ENCODE results near the gene ORM2. TPM values are rescaled to one million over a fixed set of nuclear protein-coding genes. Genes with fewer than 3 reads are reported as not detected.

The ORM2 gene
- total RNA-seq, 1 experiment from 2014 or later = not detected

DNA sequence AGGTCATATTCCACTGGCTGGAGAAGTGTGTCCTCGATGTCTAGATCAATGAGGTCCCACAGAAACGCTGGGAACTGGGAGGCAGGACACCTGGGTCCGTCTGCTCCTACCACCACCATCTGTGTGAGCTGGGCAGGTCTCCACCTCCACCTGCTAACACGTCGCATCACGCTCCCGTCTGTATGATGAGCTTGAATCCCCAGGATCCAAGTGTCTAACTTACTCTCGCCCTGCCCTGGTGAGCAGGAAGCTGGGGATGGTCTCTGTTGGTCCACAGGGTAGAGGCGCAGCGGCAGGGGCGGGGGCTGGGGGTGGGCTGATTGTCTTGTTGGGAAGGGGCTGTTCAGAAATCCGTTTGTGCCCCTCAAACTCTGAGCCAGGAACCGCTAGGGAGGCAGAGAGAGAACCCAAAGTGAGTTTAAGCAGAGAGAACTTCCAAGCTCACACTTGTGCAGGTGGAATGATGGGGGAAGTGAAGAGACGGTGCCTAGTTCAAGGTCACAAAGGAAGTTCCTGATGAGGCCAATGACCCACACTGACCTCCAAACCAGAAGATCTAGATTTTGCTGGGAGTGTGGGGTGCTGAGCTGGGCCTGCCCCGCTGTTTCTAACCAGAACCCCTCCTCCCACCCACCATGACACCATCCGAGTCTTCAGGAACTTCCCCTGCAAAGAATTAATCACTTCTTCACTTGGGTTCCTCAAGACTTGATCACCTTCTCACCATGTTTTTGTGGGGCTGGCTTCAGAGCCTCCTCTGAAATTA, 21.1 kb downstream of the ORM2 start:
- no peaks in the 10 kb centered on the region for H3K27me3 ChIP-seq
- H3K36me3 ChIP-seq = no peaks in the 10 kb centered on the region
- H3K4me3 ChIP-seq = no peak overlapping the region
- DNase-seq = no peak
- H3K27ac ChIP-seq = no peak overlapping the region
- no peaks in the 10 kb centered on the region; the same call in 1 of the 2 replicates for H3K4me1 ChIP-seq
- H3K9me3 ChIP-seq (replicated peaks) = no peaks in the 10 kb centered on the region

DNA sequence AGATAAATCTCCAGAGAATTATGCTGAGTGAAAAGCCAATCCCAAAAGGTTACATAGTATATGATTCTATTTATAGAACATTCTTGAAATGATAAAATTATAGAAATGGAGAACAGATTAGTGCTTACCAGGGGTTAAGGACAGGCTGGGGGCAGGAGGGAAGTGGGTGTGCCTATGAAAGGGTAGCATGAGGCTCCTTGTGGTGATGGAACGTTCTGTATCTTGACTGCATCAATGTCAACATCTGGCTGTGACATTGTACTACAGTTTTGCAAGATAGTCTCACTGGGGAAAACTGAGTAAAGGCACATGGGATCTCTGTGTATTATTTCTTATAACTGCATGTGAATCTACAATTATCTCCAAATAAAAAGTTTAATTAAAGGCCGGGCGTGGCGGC, 22.3 kb downstream of the ORM2 start:
- no peak for DNase-seq
- Histone ChIP-seq H3K9me3 (replicated peaks) (no peaks in the 10 kb centered on the region), H3K27me3 (no peaks in the 10 kb centered on the region), H3K4me1 (no peaks in the 10 kb centered on the region; the same call in 1 of the 2 replicates), H3K27ac (no peak overlapping the region), H3K36me3 (no peaks in the 10 kb centered on the region), H3K4me3 (no peak overlapping the region)

DNA sequence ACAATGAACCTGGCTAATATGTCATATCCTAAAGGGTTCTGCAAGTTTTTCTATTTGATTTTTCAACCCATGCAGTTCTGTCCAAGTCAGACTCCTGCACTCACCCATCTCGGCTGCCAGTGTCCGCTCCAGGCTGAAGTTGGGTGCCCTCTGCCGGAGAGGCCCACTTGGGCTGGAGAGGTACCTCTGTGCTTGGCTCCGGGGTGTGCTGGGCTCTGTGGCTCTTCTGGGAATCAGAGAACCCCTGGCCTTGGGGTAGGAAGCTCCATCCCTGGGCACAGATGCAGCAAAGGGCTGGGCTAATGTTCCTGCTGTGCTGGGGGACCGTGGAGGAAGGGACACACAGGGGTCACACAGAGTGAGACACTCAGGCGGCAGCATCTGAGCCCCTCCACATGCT, 26.2 kb downstream of the ORM2 start:
- DNase-seq = no peak

GRCh38 chr9:114356792-114357191, 27.1 kb downstream of the ORM2 start:
- no peaks in the 10 kb centered on the region for H3K36me3 ChIP-seq
- no peaks in the 10 kb centered on the region for H3K4me1 ChIP-seq
- no peak for DNase-seq
- H3K27me3 ChIP-seq = no peaks in the 10 kb centered on the region
- H3K9me3 ChIP-seq (replicated peaks) = no peaks in the 10 kb centered on the region
- H3K4me3 ChIP-seq = no peak overlapping the region
- no peak overlapping the region for H3K27ac ChIP-seq

More for the DNA sequence above, 26.2 kb downstream of the ORM2 start:
- Histone ChIP-seq H3K27ac (no peak overlapping the region), H3K36me3 (no peaks in the 10 kb centered on the region), H3K9me3 (replicated peaks) (no peaks in the 10 kb centered on the region), H3K4me1 (no peaks in the 10 kb centered on the region), H3K4me3 (no peak overlapping the region), H3K27me3 (no peaks in the 10 kb centered on the region)

DNA sequence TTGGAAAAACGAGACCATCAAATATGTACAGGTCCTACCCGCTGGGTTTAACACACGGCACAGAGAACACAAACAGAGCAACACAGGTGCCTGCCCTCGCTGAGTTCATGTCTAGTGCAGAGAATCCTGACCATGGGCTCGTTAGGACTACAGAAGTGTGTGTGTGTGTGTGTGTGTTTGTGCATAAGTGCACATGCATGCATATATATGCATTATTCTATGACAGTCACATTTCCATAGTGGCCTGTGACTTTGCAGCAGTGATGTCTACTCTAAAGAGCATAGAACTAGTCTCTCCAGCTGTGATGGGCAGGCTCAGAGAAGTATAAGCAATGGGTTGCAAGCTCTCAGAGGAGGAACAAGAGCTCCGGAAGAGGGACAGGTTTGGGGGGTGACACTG, 27.7 kb downstream of the ORM2 start:
- Histone ChIP-seq H3K36me3 (no peaks in the 10 kb centered on the region), H3K4me1 (no peaks in the 10 kb centered on the region), H3K4me3 (no peak overlapping the region), H3K27me3 (no peaks in the 10 kb centered on the region), H3K9me3 (replicated peaks) (no peaks in the 10 kb centered on the region), H3K27ac (no peak overlapping the region)
- no peak for DNase-seq

DNA sequence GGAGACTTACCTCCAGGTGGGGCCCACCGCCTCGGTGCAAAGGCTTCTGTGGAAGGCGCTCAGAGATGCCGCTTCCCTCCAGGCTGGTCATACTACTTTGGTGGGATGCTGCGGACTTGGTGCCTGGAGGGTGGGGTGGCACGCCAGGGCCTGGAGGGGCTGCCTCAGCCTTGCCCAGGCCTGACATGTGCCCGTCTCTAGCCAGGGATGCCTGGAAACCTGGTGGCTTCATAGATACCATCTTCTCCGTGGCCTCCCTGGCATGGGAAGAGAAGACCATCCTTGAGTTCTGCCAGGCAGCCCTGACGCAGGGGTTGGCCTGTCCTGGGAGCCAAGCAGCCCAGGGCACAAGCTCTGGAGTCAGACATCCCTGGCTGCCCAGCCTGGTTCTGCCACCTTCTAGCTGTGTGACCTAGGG, 28.3 kb downstream of the ORM2 start:
- Histone ChIP-seq H3K4me3 (no peak overlapping the region), H3K9me3 (replicated peaks) (no peaks in the 10 kb centered on the region), H3K36me3 (no peaks in the 10 kb centered on the region), H3K27me3 (no peaks in the 10 kb centered on the region), H3K27ac (no peak overlapping the region), H3K4me1 (no peaks in the 10 kb centered on the region)
- no peak for DNase-seq

DNA sequence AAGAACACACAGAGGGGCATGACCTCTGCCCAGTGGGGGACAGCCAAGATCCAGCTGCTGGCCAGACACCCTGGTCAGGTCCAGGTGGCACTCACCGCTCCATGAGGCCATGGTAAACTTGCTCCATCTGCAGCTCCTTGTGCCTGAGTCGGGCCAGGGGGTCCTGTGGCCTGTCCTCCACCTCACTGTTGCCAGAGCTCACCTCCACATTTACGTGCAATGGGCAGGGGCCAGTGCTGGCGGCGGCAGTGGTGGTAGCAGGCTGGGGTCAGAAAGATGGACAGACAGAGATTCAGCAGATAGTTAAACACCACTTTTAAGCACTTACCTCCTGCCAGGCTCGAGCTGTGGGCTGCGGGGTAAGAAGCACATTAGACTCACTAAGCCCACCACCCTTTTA, 30.1 kb downstream of the ORM2 start:
- no peaks in the 10 kb centered on the region for H3K36me3 ChIP-seq
- DNase-seq = no peak
- H3K27me3 ChIP-seq = no peaks in the 10 kb centered on the region
- no peaks in the 10 kb centered on the region for H3K9me3 ChIP-seq (replicated peaks)
- no peak overlapping the region for H3K4me3 ChIP-seq
- H3K4me1 ChIP-seq = no peaks in the 10 kb centered on the region
- H3K27ac ChIP-seq = no peak overlapping the region

- DNase-seq = no peak
Observed at GRCh38 chr9:114361542-114361941, 31.9 kb downstream of the ORM2 start.

DNA sequence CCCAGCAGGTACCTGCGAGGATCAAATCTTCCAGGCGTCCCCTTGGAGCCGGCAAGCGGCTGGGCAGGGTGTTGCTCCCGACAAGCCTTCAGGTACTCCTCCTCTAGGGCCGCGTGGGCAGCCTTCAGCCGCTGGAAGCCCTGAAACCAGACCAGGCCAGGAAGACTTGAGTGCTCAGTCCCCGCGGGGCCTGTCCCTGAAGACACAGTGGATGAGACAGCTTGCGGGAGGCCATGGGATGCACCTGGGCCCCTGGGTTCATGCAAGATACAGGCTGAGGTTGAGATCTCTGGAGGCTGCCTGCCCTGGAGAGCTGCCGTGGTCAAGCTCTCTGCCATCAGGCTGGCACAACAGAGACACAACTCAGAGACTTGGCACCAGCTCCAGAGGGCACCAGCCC, 32.7 kb downstream of the ORM2 start:
- no peak overlapping the region for H3K27ac ChIP-seq
- H3K4me1 ChIP-seq = no peaks in the 10 kb centered on the region
- H3K4me3 ChIP-seq = no peak overlapping the region
- H3K36me3 ChIP-seq = no peaks in the 10 kb centered on the region
- H3K9me3 ChIP-seq (replicated peaks) = no peaks in the 10 kb centered on the region
- DNase-seq = no peak
- no peaks in the 10 kb centered on the region for H3K27me3 ChIP-seq

More at GRCh38 chr9:114361542-114361941, 31.9 kb downstream of the ORM2 start:
- H3K27me3 ChIP-seq = no peaks in the 10 kb centered on the region
- no peaks in the 10 kb centered on the region for H3K36me3 ChIP-seq
- H3K4me3 ChIP-seq = no peak overlapping the region
- no peaks in the 10 kb centered on the region for H3K9me3 ChIP-seq (replicated peaks)
- H3K4me1 ChIP-seq = no peaks in the 10 kb centered on the region
- H3K27ac ChIP-seq = no peak overlapping the region

DNA sequence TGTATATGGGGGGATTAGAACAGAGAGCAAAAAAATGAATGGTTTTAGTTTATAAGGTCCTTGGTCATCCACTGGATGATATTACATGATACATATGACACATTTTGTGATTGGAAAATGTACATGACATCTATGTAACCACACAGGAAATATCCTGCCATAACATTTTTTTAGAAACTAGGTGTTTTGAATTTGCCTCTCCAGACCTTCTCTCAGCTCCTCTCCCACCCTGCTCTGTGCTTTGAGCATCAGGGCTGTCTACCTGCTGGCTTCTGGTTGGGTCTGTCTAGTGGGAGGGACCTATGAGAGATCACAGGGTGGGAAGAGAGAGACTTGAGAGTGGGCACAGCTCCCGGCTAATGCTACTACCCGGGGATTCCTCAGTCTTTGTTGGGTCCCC, 33.8 kb downstream of the ORM2 start:
- no peak for DNase-seq
- H3K27ac ChIP-seq = no peak overlapping the region
- H3K27me3 ChIP-seq = no peaks in the 10 kb centered on the region
- no peaks in the 10 kb centered on the region for H3K36me3 ChIP-seq
- H3K9me3 ChIP-seq (replicated peaks) = no peaks in the 10 kb centered on the region
- H3K4me1 ChIP-seq = no peaks in the 10 kb centered on the region
- H3K4me3 ChIP-seq = no peak overlapping the region

- no peaks in the 10 kb centered on the region for H3K36me3 ChIP-seq
Observed at GRCh38 chr9:114364134-114365041, 34.7 kb downstream of the ORM2 start.

DNA sequence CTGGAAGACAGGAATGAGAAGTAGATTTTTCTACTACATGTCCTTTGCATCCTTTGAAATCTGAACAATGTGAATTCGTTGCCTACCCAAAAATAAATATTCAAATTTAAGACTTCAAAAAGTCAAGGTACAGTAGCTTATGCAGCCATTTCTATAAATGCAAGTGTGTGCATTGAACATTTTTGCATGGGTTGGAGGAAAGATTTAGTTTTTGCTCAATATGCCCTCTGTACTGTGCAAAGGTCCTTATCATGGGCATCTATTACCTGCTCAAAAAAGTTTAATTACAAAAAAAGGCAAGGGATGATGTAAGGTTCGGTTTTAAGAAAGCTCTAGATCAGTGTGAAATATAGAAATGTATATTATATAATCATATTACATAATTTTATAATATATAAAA, 35.5 kb downstream of the ORM2 start:
- Histone ChIP-seq H3K9me3 (replicated peaks) (no peaks in the 10 kb centered on the region), H3K27me3 (no peaks in the 10 kb centered on the region), H3K36me3 (no peaks in the 10 kb centered on the region), H3K27ac (no peak overlapping the region), H3K4me3 (no peak overlapping the region), H3K4me1 (no peaks in the 10 kb centered on the region)
- no peak for DNase-seq

More at GRCh38 chr9:114364134-114365041, 34.7 kb downstream of the ORM2 start:
- no peak overlapping the region for H3K27ac ChIP-seq
- H3K9me3 ChIP-seq (replicated peaks) = no peaks in the 10 kb centered on the region
- no peaks in the 10 kb centered on the region for H3K4me1 ChIP-seq
- DNase-seq = no peak
- no peaks in the 10 kb centered on the region for H3K27me3 ChIP-seq
- no peak overlapping the region for H3K4me3 ChIP-seq

- DNase-seq = no peak
- Histone ChIP-seq H3K4me1 (no peaks in the 10 kb centered on the region), H3K27ac (no peak overlapping the region), H3K9me3 (replicated peaks) (no peaks in the 10 kb centered on the region), H3K27me3 (no peaks in the 10 kb centered on the region), H3K4me3 (no peak overlapping the region), H3K36me3 (no peaks in the 10 kb centered on the region)
Observed at GRCh38 chr9:114366334-114367128, 36.9 kb downstream of the ORM2 start.

- Histone ChIP-seq H3K4me1 (no peaks in the 10 kb centered on the region; the same call in 1 of the 2 replicates), H3K27me3 (no peaks in the 10 kb centered on the region), H3K27ac (no peak overlapping the region), H3K9me3 (replicated peaks) (no peaks in the 10 kb centered on the region), H3K4me3 (no peak overlapping the region), H3K36me3 (no peaks in the 10 kb centered on the region)
- DNase-seq = no peak
Observed at GRCh38 chr9:114367366-114367765, 37.7 kb downstream of the ORM2 start.

All from SJCRH30 (cell line).